AG04449 (cell line): ENCODE results near the gene KCNK13.

Experiments used
- CTCF ChIA-PET: fragments of 350-600 bp; formaldehyde crosslinking; extraction: SDS; loops from one replicate; lab custom pipeline; 2021; ENCODE audit warnings: antibody characterized with exemption; lab: Yijun Ruan, JAX
- POLR2A ChIA-PET: fragments of 400-600, 350-600 bp; formaldehyde crosslinking; extraction: SDS; loops from one replicate; lab custom pipeline; 2020; ENCODE audit warnings: antibody characterized with exemption, inconsistent platforms; lab: Yijun Ruan, JAX
- DNase-seq: peaks from one replicate; pipeline ENCODE4 v3.0.0-alpha.2; 2010; ENCODE audit warnings: low read depth, low spot score
- H3K4me3 ChIP-seq: 2 replicates; pipeline ENCODE4 v1.5.1; 2011; ENCODE audit warnings: low read depth, mild to moderate bottlenecking, control low read depth, low read length
- TF ChIP-seq, protein P1 (sequence below): IDR thresholded peaks from one replicate; pipeline ENCODE4 v1.5.1; 2011; ENCODE audit warnings: mild to moderate bottlenecking, moderate library complexity, low read length, control low read depth, inconsistent platforms; ENCODE audit not compliant: insufficient read depth; ENCODE audit errors: missing control alignments

The KCNK13 gene

DNA sequence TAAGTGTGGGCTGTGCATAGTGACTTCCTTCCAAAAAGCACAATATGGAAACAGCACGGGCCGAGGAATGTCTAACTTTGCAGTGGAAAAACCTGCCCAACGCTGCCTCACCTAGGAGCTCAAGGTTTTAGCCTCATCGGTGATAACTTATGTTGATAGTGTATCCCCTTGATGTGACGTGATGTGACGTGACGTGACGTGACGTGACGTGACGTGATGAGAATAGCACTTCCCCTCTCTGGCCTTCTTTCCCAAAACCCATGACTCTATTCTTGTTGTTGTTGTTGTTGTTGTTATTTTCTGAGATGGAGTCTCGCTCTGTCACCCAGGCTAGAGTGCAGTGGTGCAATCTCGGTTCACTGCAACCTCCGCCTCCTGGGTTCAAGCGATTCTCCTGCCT lies 64.5 kb downstream of the KCNK13 start:
- ChIA-PET POLR2A (interaction anchor here (0.6 kb wide), 1 partner anchor 45 kb away, joined by 3 read pairs; no protein-coding TSS in a partner anchor), CTCF (no interaction called here)
- no peak overlapping the region for H3K4me3 ChIP-seq
- DNase-seq, result no peak
- TF ChIP-seq, protein P1, sequence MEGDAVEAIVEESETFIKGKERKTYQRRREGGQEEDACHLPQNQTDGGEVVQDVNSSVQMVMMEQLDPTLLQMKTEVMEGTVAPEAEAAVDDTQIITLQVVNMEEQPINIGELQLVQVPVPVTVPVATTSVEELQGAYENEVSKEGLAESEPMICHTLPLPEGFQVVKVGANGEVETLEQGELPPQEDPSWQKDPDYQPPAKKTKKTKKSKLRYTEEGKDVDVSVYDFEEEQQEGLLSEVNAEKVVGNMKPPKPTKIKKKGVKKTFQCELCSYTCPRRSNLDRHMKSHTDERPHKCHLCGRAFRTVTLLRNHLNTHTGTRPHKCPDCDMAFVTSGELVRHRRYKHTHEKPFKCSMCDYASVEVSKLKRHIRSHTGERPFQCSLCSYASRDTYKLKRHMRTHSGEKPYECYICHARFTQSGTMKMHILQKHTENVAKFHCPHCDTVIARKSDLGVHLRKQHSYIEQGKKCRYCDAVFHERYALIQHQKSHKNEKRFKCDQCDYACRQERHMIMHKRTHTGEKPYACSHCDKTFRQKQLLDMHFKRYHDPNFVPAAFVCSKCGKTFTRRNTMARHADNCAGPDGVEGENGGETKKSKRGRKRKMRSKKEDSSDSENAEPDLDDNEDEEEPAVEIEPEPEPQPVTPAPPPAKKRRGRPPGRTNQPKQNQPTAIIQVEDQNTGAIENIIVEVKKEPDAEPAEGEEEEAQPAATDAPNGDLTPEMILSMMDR, result no peak

DNA sequence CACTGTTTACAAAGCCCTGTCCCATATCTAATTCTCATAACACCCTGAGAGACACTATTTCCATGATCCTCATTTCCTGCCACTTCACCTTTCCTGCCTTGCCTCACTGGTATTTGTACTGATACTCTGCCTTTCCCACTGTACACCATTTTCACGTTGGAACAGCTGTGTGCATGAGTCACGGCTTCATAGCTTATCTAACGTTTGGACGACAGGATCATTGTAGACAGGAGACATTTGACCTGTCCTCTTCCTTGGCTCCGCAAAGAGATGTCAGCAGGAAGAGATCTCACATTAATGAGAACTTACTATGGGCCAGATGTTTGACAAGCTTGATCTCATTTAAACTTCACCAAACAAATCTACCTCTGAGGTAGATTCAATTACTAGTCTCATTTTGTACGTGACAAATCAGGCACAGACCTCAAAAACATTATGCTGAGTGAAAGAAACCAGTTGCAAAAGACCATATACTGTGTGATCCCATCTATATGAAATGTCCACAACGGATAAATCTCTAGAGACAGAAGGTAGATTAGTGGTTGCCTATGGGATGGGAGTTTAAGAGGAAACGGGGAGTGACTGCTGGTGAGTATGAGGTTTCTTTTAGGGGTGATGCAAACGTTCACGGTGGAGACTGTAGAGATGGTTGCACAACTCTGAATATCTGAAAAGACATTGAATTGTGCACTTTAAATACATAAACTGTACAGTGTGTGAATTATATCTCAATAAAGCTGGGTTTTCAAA lies 71.2 kb downstream of the KCNK13 start:
- POLR2A ChIA-PET, result no interaction called here
- CTCF ChIA-PET, result no interaction called here
- TF ChIP-seq, protein P1, result no peak
- DNase-seq, result no peak
- H3K4me3 ChIP-seq, result no peak overlapping the region

DNA sequence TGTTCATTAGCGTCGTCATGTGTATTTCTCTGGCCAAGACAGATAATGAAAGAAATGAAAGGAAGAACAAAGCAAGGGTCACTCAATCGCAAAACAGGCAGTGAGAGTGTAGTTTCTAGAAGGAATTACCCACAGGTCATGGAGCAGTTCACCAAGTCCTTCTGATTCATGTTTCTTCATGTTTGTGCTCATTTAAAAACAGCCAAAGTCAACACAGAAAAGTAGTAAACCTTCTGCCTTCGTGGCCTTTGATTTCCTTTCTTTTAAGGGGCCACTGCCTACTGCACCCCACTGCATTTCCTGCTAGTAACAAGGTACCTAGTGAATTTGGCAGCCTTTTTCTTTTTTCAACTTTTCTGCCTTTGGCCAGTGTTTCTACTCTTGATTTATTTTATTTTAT lies 75.1 kb downstream of the KCNK13 start:
- no peak overlapping the region for H3K4me3 ChIP-seq
- TF ChIP-seq, protein P1, result no peak
- DNase-seq, result no peak
- ChIA-PET POLR2A (no interaction called here), CTCF (no interaction called here)

DNA sequence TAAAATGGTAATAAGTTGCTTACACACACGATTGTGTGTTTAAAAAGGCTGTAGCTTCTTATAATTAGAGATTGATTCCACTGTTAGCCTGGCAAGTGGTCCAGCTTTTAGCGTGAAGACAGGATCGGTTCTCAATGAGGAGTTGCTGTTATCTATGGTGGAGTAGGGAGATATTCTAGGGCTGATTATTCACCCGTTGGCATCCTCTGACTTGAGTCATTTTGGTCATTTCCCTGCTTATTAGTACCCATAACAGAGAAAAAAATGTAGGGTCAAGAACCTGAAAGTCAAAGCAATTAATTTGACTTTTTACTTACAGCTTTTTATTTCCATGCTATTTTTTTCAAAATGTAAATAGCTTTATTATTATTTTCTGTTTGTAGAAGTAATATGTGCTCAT lies 76.0 kb downstream of the KCNK13 start:
- POLR2A ChIA-PET, result no interaction called here
- DNase-seq, result no peak
- CTCF ChIA-PET, result no interaction called here
- TF ChIP-seq, protein P1, result no peak
- H3K4me3 ChIP-seq, result no peak overlapping the region

DNA sequence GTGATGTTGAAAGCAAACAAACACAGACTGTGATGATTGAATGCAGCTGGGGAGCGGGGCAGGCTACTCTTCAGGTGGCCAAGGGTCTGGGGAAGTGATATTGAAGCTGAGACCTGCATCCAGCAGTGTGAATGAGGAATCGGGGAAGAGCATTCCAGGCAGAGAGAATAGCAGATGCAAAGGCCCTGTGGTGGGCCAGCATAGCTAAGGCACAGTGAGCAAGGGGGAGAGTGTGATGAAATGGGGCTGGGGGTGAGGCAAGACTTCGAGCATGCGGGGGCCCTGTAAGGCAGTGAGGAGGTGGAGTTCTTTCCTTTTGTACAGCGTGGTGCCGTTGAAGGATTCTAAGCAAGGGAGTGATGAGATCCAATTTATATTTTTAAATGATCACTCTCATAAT lies 77.4 kb downstream of the KCNK13 start:
- ChIA-PET CTCF (no interaction called here), POLR2A (no interaction called here)
- no peak for DNase-seq
- H3K4me3 ChIP-seq, result no peak overlapping the region
- TF ChIP-seq, protein P1, result no peak

DNA sequence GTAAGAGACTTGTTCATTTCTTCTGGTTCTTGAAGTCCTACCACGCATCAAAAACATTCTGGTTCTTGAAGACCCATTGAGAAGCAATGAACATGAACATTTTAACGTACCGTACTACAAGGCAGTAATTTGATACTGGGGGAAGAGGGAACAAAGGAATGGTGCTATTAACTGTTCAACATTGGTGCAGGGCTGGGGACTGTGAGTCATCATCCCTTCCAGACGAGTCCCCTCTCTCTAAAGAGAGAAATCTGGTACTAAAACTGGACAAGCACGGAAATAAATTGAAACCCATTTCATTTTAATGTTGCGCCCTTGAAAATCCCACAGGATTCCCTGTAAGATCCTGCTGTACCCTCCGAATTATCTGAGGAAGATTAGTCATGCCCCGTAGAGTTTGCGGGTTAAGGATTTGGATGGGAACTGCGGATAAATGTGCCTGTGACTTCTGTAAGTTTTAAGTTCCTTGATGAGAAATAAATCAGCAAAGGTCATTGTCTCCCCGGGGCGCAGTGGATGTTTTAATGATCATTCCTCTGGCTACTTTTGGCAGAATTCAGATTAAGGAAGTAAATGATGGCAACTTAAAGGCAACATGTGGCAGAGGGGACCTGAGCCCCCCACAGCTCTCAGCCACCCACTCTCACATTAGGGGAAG lies 78.6 kb downstream of the KCNK13 start:
- no peak for DNase-seq
- POLR2A ChIA-PET, result no interaction called here
- TF ChIP-seq, protein P1, result no peak
- no peak overlapping the region for H3K4me3 ChIP-seq
- CTCF ChIA-PET, result no interaction called here
